ENCODE measurements around the gene TGM6. TPM values are rescaled to one million over a fixed set of nuclear protein-coding genes. Genes with fewer than 3 reads are reported as not detected.

The TGM6 gene
- total RNA-seq, 5 donors from 2014 or later (not counting 1 experiment from before 2014, with no cell fraction given) = not detected

DNA sequence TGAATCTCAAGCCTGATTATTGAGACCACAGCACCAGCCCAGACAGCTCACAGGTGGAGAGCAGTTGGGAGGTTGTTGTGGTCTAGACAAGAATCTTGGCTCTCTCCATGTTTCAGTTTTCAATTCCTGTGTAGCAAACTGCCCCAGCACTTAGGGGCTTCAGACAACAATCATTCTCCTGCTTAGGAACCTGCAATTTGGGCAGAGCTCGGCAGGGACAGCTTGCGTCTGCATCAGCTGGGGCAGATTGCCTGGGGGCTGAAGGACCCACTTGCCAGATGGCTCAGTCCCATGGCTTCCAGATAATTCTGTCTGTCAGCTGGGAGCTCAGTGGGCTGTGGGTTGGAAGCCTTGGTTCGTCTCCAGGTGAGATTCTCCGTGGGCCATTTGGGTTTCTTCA is 6.9 kb downstream of the TGM6 start:
- no peak for DNase-seq
- no peak overlapping the region for H3K27ac Mint-ChIP-seq
- peaks cover 1 to 14% of the 10 kb centered on the region in 2 donors for H3K27me3 Mint-ChIP-seq
- no peak for ATAC-seq (replicated peaks in 1 of 4)
- H3K4me1 ChIP-seq (ENCODE audit: control insufficient read depth in 1 of 2, extremely low read depth in 1 of 2, insufficient read depth in 2 of 2, low read length in 2 of 2) = no peaks in the 10 kb centered on the region
- peaks cover 2 to 12% of the 10 kb centered on the region in 2 experiments for H3K27me3 ChIP-seq (replicated peaks in 1 of 2; ENCODE audit: control insufficient read depth in 2 of 2, extremely low read depth in 1 of 2, insufficient read depth in 2 of 2, low read length in 1 of 2)
- H3K9me3 ChIP-seq = no peaks in the 10 kb centered on the region
- H3K4me3 Mint-ChIP-seq = no peak overlapping the region
- WGBS (ENCODE audit: insufficient coverage) = 100% methylated on average over 2 of the region's 4 CpGs
- H3K27ac ChIP-seq (ENCODE audit: low read length) = no peak overlapping the region
- ChIA-PET POLR2A (no interaction called here), CTCF (interaction anchor here in 1 of 2 donors (0.8 to 1.3 kb wide), 2 partner anchors 65 to 422 kb away, joined by 3 to 5 read pairs; no protein-coding TSS in a partner anchor)
- peaks cover 2 to 5% (median 4%) of the 10 kb centered on the region in 3 donors for H3K4me1 Mint-ChIP-seq
- H3K36me3 Mint-ChIP-seq = no peaks in the 10 kb centered on the region
- H3K9me3 Mint-ChIP-seq = peaks cover 4 to 26% (median 7%) of the 10 kb centered on the region in 3 donors
- H3K36me3 ChIP-seq (ENCODE audit: control insufficient read depth in 2 of 2, extremely low read depth in 1 of 2, insufficient read depth in 1 of 2, low read length in 1 of 2) = no peaks in the 10 kb centered on the region
- H3K4me3 ChIP-seq (ENCODE audit: control insufficient read depth in 1 of 2, extremely low read depth in 1 of 2, low read length in 1 of 2) = peak overlapping the region in 1 of 2 donors; percentile 7

DNA sequence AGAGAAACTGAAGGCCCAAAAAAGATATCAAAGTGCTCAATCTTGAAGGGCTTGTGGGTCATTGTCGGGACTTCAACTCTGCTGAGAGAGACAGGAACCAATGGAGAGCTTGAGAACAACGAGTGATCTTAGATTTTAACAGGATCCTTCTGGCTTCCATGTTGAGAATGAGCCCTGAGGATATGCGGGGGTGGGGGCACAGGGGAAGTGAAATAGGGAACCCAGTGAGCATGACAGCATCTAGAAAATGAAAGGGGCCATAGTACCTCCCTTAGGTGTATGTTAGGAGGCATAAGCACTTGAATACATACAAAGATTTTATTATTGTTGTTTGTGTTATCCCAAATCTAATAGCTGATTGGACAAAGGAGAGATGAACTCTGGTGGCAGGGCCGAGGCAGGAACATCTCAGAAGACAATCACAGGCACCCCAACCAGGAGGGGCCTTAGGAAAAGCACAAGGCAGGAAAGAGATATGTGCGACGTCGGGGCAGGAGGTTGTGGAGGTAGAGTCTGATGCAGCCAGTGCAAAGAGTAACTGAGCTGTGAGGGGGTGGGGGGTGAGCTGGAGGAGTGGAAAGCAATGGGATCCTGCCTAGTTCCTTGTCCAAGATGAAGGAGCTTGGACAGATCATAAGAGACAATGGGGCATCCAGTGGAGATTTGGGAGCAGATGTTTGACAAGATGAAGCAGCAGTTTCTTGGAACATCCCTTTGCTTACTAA is 10.4 kb downstream of the TGM6 start:
- Histone ChIP-seq H3K27ac (ENCODE audit: low read length) (no peak overlapping the region), H3K9me3 (no peaks in the 10 kb centered on the region), H3K27me3 (replicated peaks in 1 of 2; ENCODE audit: control insufficient read depth in 2 of 2, extremely low read depth in 1 of 2, insufficient read depth in 2 of 2, low read length in 1 of 2) (peaks cover 2 to 18% of the 10 kb centered on the region in 2 experiments), H3K4me3 (ENCODE audit: control insufficient read depth in 1 of 2, extremely low read depth in 1 of 2, low read length in 1 of 2) (no peak overlapping the region), H3K36me3 (ENCODE audit: control insufficient read depth in 2 of 2, extremely low read depth in 1 of 2, insufficient read depth in 1 of 2, low read length in 1 of 2) (no peaks in the 10 kb centered on the region), H3K4me1 (ENCODE audit: control insufficient read depth in 1 of 2, extremely low read depth in 1 of 2, insufficient read depth in 2 of 2, low read length in 2 of 2) (no peaks in the 10 kb centered on the region)
- WGBS (ENCODE audit: insufficient coverage) = 75% methylated on average over 5 of the region's 7 CpGs
- H3K9me3 Mint-ChIP-seq = peaks cover 4 to 25% (median 7%) of the 10 kb centered on the region in 3 donors
- H3K4me3 Mint-ChIP-seq = no peak overlapping the region
- DNase-seq (no peak), ATAC-seq (replicated peaks in 1 of 4) (no peak)
- ChIA-PET POLR2A (no interaction called here), CTCF (no interaction called here)
- no peaks in the 10 kb centered on the region for H3K36me3 Mint-ChIP-seq
- H3K4me1 Mint-ChIP-seq = peaks cover 0 to 2% (median 2%) of the 10 kb centered on the region in 3 donors
- H3K27me3 Mint-ChIP-seq = peaks cover under 1 to 11% of the 10 kb centered on the region in 2 donors
- no peak overlapping the region for H3K27ac Mint-ChIP-seq

DNA sequence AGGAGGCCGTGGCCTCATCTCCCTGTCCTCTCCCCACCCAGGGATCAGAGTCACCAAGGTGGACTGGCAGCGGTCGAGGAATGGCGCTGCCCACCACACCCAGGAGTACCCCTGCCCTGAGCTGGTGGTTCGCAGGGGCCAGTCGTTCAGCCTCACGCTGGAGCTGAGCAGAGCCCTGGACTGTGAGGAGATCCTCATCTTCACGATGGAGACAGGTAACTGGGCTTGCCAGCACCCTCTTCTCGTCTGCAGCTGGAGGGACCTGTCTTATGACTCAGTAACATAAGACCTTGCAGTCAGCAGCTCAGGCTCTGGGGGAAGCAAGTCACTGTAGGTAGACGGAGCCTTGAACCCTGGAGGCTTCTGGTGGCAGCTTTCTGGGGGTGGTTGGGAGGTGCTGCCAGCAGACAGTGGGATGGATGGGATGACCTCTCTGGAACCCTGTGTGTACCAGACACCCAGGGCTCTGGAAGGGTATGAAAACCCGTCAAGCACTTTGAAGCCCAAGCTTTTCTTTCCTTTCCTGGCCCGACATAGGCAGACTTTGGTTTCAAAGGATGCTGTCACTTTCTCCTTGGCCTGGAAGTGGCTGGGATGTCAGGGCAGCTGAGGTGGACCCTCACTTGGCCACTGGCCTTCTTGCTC is 13.8 kb downstream of the TGM6 start:
- Histone ChIP-seq H3K9me3 (no peaks in the 10 kb centered on the region), H3K27ac (ENCODE audit: low read length) (no peak overlapping the region), H3K4me3 (ENCODE audit: control insufficient read depth in 1 of 2, extremely low read depth in 1 of 2, low read length in 1 of 2) (no peak overlapping the region), H3K4me1 (ENCODE audit: control insufficient read depth in 1 of 2, extremely low read depth in 1 of 2, insufficient read depth in 2 of 2, low read length in 2 of 2) (no peaks in the 10 kb centered on the region), H3K27me3 (replicated peaks in 1 of 2; ENCODE audit: control insufficient read depth in 2 of 2, extremely low read depth in 1 of 2, insufficient read depth in 2 of 2, low read length in 1 of 2) (peaks cover 2 to 25% of the 10 kb centered on the region in 2 experiments), H3K36me3 (ENCODE audit: control insufficient read depth in 2 of 2, extremely low read depth in 1 of 2, insufficient read depth in 1 of 2, low read length in 1 of 2) (no peaks in the 10 kb centered on the region)
- Mint-ChIP-seq H3K9me3 (peaks cover 0 to 9% (median 0%) of the 10 kb centered on the region in 3 donors), H3K4me1 (no peaks in the 10 kb centered on the region), H3K27ac (no peak overlapping the region), H3K27me3 (peaks cover 0 to 16% of the 10 kb centered on the region in 2 donors), H3K36me3 (no peaks in the 10 kb centered on the region), H3K4me3 (no peak overlapping the region)
- ATAC-seq (replicated peaks in 1 of 4) (no peak), DNase-seq (no peak)
- ChIA-PET CTCF (no interaction called here), POLR2A (no interaction called here)
- 91% methylated on average over 8 of the region's 12 CpGs for WGBS (ENCODE audit: insufficient coverage)

DNA sequence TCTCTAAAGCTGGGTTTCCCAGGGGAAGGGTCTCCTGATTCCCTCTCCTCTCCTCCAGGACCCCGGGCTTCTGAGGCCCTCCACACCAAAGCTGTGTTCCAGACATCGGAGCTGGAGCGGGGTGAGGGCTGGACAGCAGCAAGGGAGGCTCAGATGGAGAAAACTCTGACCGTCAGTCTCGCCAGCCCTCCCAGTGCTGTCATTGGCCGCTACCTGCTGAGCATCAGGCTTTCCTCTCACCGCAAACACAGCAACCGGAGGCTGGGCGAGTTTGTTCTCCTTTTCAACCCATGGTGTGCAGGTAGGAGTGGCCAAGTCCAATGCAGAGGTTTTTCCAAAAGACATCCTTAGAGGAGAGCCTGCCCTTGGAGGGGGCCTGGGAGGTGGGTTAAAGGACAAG is 14.4 kb downstream of the TGM6 start:
- Mint-ChIP-seq H3K4me1 (no peaks in the 10 kb centered on the region), H3K4me3 (no peak overlapping the region), H3K36me3 (no peaks in the 10 kb centered on the region), H3K27ac (no peak overlapping the region), H3K9me3 (peaks cover 0 to 4% (median 0%) of the 10 kb centered on the region in 3 donors), H3K27me3 (peaks cover 0 to 10% of the 10 kb centered on the region in 2 donors)
- peaks cover 2 to 29% of the 10 kb centered on the region in 2 experiments for H3K27me3 ChIP-seq (replicated peaks in 1 of 2; ENCODE audit: control insufficient read depth in 2 of 2, extremely low read depth in 1 of 2, insufficient read depth in 2 of 2, low read length in 1 of 2)
- H3K36me3 ChIP-seq (ENCODE audit: control insufficient read depth in 2 of 2, extremely low read depth in 1 of 2, insufficient read depth in 1 of 2, low read length in 1 of 2) = no peaks in the 10 kb centered on the region
- POLR2A ChIA-PET = no interaction called here
- 93% methylated on average over 6 of the region's 9 CpGs for WGBS (ENCODE audit: insufficient coverage)
- H3K9me3 ChIP-seq = no peaks in the 10 kb centered on the region
- no peaks in the 10 kb centered on the region for H3K4me1 ChIP-seq (ENCODE audit: control insufficient read depth in 1 of 2, extremely low read depth in 1 of 2, insufficient read depth in 2 of 2, low read length in 2 of 2)
- DNase-seq (no peak), ATAC-seq (replicated peaks in 1 of 4) (no peak)
- no peak overlapping the region for H3K4me3 ChIP-seq (ENCODE audit: control insufficient read depth in 1 of 2, extremely low read depth in 1 of 2, low read length in 1 of 2)
- no peak overlapping the region for H3K27ac ChIP-seq (ENCODE audit: low read length)
- CTCF ChIA-PET = no interaction called here

DNA sequence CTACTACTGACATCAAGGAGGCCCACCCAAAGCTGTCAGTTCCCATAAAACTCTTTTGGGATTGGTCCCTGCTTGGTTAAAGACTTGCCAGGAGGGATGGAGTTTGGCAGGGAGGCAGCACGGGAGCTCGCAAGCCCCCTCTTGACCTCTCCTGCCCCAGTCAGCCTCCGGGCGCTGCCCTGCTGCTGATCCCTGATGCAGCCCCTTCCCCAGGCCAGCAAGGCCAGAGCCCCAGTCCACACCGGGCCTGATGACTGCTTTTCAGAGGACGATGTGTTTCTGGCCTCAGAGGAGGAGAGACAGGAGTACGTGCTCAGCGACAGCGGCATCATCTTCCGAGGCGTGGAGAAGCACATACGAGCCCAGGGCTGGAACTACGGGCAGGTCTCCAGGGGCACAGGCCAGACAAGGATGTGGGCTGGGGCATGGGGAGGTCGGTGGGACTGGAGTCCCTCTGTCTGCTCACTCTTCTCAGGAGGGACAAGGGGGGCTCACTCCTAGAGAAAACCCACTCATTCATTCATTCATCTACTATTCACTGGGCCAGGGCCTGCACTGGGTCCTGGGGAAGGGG is 15.6 kb downstream of the TGM6 start:
- 96% methylated on average over 10 of the region's 14 CpGs for WGBS (ENCODE audit: insufficient coverage)
- Histone ChIP-seq H3K4me3 (ENCODE audit: control insufficient read depth in 1 of 2, extremely low read depth in 1 of 2, low read length in 1 of 2) (no peak overlapping the region), H3K36me3 (ENCODE audit: control insufficient read depth in 2 of 2, extremely low read depth in 1 of 2, insufficient read depth in 1 of 2, low read length in 1 of 2) (no peaks in the 10 kb centered on the region), H3K9me3 (no peaks in the 10 kb centered on the region), H3K4me1 (ENCODE audit: control insufficient read depth in 1 of 2, extremely low read depth in 1 of 2, insufficient read depth in 2 of 2, low read length in 2 of 2) (no peaks in the 10 kb centered on the region), H3K27ac (ENCODE audit: low read length) (no peak overlapping the region), H3K27me3 (replicated peaks in 1 of 2; ENCODE audit: control insufficient read depth in 2 of 2, extremely low read depth in 1 of 2, insufficient read depth in 2 of 2, low read length in 1 of 2) (peaks cover 2 to 32% of the 10 kb centered on the region in 2 experiments)
- DNase-seq = no peak
- Mint-ChIP-seq H3K4me1 (no peaks in the 10 kb centered on the region), H3K4me3 (no peak overlapping the region), H3K27me3 (peaks cover 0 to 10% of the 10 kb centered on the region in 2 donors), H3K27ac (no peak overlapping the region), H3K36me3 (no peaks in the 10 kb centered on the region), H3K9me3 (peaks cover 0 to 4% (median 0%) of the 10 kb centered on the region in 3 donors)
- CTCF ChIA-PET = no interaction called here
- POLR2A ChIA-PET = no interaction called here
- no peak for ATAC-seq (replicated peaks in 1 of 4)

DNA sequence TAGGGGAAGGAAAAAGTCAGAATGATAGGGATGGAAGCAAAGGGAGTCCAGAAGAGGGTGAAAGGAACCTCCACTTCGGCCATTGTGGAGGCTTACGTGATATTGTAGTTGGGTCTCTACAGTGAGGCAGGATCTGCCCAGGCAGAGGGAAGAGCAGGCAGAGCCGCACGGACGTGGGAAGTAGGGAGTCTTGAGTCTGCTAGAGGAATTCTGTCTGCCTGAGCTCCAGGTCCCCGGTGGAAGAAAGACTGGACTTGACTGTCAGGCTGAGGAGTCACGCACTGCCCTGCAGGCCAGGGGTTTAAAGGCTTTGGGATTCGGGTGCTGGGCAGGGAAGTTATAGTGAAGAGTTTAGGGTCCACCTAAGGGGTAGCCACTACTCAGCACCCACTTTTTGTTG is 16.4 kb downstream of the TGM6 start:
- CTCF ChIA-PET = no interaction called here
- no peak overlapping the region for H3K4me3 ChIP-seq (ENCODE audit: control insufficient read depth in 1 of 2, extremely low read depth in 1 of 2, low read length in 1 of 2)
- Mint-ChIP-seq H3K27ac (no peak overlapping the region), H3K4me1 (no peaks in the 10 kb centered on the region), H3K9me3 (peaks cover 0 to 4% (median 0%) of the 10 kb centered on the region in 3 donors), H3K4me3 (no peak overlapping the region), H3K27me3 (peaks cover 0 to 10% of the 10 kb centered on the region in 2 donors), H3K36me3 (no peaks in the 10 kb centered on the region)
- peaks cover 2 to 32% of the 10 kb centered on the region in 2 experiments for H3K27me3 ChIP-seq (replicated peaks in 1 of 2; ENCODE audit: control insufficient read depth in 2 of 2, extremely low read depth in 1 of 2, insufficient read depth in 2 of 2, low read length in 1 of 2)
- POLR2A ChIA-PET = no interaction called here
- no peaks in the 10 kb centered on the region for H3K4me1 ChIP-seq (ENCODE audit: control insufficient read depth in 1 of 2, extremely low read depth in 1 of 2, insufficient read depth in 2 of 2, low read length in 2 of 2)
- DNase-seq (no peak), ATAC-seq (replicated peaks in 1 of 4) (no peak)
- no peaks in the 10 kb centered on the region for H3K9me3 ChIP-seq
- no peaks in the 10 kb centered on the region for H3K36me3 ChIP-seq (ENCODE audit: control insufficient read depth in 2 of 2, extremely low read depth in 1 of 2, insufficient read depth in 1 of 2, low read length in 1 of 2)
- WGBS (ENCODE audit: insufficient coverage) = 95% methylated on average over 6 of the region's 8 CpGs
- no peak overlapping the region for H3K27ac ChIP-seq (ENCODE audit: low read length)
